ENCODE results near the gene PPARD.

PPARD gene

DNA sequence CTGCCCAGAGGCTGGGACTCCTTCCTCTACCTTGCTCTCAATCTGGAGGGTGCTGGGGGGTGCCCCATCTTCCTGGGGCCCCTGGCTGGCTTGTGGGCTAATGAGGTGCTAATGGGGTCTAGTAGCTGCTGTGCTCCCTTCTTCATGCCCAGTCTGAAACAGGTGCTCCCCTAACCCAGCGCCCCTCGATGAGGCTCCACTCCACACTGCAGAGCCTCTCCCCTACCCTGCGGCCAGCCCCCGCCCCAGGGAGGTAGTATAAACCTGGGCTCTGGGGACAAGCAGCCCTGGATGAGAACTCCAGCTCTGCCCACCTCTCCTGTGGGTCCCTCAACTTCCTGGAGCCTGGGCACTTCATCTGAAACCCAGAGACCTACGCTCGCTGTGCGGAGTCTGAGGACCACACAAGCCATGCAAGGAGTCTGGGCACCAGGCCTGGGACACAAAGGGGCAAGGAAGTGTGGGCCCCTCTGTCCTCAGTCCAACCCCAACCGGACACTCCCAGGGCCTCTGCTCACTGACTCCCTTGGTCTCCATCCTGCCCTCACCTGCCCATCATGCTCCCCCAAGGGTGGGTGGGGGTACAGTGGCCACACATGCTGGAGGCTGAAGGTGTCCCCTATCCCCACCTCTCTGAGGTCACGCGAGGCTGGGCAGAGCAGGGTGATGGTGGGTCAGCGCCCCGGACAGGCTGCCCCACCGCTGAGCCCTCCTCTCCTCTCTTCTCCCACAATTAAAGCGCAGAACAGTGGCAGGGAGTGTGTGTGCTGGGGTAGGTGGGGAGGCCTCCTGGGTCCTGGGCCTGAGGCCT, 132.0 kb downstream of the PPARD start:
- DNase-seq: no peak

- DNase-seq: no peak
These were observed 132.7 kb downstream of the PPARD start for GRCh38 chr6:35474942-35475570.

GRCh38 chr6:35475573-35475972, 133.2 kb downstream of the PPARD start:
- no peak for DNase-seq

GRCh38 chr6:35476004-35476403, 133.6 kb downstream of the PPARD start:
- no peak for DNase-seq

- no peak for DNase-seq
These were observed 134.7 kb downstream of the PPARD start for GRCh38 chr6:35477028-35477427.

Measured in NCI-H2171 (cell line).